ENCODE data around the gene ACOXL.

DNA sequence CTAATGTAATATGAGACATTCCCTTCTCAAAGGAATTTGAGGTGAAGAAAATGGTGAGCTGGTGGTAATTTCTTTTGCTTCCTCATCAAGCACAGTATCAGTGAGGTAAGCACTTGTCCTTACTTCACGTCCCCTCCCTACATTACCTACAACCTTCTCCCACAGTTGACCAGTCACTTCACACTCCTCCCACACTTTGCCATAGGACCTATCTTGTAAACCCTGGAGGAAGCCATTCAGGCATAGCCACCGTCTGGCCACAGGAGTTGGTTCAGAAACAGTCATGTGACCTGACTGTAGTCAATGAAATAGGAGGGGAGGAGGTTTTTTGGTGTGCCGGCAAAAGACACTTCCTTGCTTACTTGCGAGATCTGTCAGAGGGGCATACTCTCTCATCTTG, 12.1 kb downstream of the ACOXL start:
- TF ChIP-seq, protein P1, sequence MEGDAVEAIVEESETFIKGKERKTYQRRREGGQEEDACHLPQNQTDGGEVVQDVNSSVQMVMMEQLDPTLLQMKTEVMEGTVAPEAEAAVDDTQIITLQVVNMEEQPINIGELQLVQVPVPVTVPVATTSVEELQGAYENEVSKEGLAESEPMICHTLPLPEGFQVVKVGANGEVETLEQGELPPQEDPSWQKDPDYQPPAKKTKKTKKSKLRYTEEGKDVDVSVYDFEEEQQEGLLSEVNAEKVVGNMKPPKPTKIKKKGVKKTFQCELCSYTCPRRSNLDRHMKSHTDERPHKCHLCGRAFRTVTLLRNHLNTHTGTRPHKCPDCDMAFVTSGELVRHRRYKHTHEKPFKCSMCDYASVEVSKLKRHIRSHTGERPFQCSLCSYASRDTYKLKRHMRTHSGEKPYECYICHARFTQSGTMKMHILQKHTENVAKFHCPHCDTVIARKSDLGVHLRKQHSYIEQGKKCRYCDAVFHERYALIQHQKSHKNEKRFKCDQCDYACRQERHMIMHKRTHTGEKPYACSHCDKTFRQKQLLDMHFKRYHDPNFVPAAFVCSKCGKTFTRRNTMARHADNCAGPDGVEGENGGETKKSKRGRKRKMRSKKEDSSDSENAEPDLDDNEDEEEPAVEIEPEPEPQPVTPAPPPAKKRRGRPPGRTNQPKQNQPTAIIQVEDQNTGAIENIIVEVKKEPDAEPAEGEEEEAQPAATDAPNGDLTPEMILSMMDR (IDR thresholded peaks at IDR 0.05): no peak
- no peak for TF ChIP-seq POLR2A (IDR thresholded peaks at IDR 0.05)

All from right lobe of liver (tissue), 4 donors.